ENCODE data around the gene KDM7A.
"Not testable (repeated sequence)": the region's sequence is repeated elsewhere in the genome, so short reads cannot be mapped to it uniquely, and the experiment has no call there.

KDM7A gene

DNA sequence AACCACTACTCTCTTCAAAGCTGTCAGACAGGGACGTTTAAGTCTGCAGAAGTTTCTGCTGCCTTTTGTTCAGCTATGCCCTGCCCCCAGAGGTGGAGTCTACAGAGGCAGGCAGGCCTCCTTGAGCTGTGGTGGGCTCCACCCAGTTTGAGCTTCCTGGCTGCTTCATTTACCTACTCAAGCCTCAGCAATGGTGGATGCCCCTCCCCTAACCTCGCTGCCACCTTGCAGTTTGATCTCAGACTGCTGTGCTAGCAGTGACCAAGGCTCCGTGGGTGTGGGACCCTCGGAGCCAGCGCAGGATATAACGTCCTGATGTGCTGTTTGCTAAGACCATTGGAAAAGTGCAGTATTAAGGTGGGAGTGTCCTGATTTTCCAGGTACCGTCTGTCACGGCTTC lies 68.0 kb downstream of the KDM7A start:
- H3K4me3 ChIP-seq (ENCODE audit: low read length); H3K9me3 ChIP-seq (ENCODE audit: control insufficient read depth, low read length); H3K36me3 ChIP-seq (ENCODE audit: control insufficient read depth, insufficient read depth, low read length); H3K27me3 ChIP-seq (ENCODE audit: control insufficient read depth, insufficient read depth, low read length); H3K9ac ChIP-seq (ENCODE audit: low read length); H3K4me1 ChIP-seq (ENCODE audit: control insufficient read depth, insufficient read depth, low read length): not testable (repeated sequence)

DNA sequence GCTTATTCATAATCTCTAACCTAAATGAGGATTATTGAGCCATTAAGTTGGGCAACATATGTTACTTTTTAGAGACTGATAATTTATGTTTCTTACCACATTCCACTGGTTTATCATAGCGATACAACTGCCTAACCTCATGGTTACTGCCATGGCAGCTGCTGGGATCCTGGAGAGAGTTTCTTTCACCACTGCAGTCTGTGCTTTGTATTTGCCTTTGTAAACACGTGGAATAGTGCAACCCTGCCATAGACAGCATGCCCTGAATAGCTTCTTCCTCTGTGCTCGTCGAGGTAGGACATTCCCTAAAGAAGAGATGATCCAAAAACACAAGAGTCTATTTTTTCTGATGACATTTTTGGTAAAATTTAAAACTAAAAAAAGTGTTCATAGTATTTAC lies 80.3 kb downstream of the KDM7A start:
- H3K9me3 ChIP-seq (ENCODE audit: control insufficient read depth, low read length): no peaks in the 10 kb centered on the region
- H3K27me3 ChIP-seq (ENCODE audit: control insufficient read depth, insufficient read depth, low read length): no peaks in the 10 kb centered on the region
- no peak overlapping the region for H3K9ac ChIP-seq (ENCODE audit: low read length)
- H3K4me1 ChIP-seq (ENCODE audit: control insufficient read depth, insufficient read depth, low read length): no peaks in the 10 kb centered on the region
- H3K36me3 ChIP-seq (ENCODE audit: control insufficient read depth, insufficient read depth, low read length): peaks cover 15% of the 10 kb centered on the region
- no peak overlapping the region for H3K4me3 ChIP-seq (ENCODE audit: low read length)

GRCh38 chr7:140093375-140093774 lies 83.4 kb downstream of the KDM7A start:
- no peaks in the 10 kb centered on the region for H3K27me3 ChIP-seq (ENCODE audit: control insufficient read depth, insufficient read depth, low read length)
- H3K9me3 ChIP-seq (ENCODE audit: control insufficient read depth, low read length): no peaks in the 10 kb centered on the region
- H3K9ac ChIP-seq (ENCODE audit: low read length): no peak overlapping the region
- peaks cover 16% of the 10 kb centered on the region for H3K36me3 ChIP-seq (ENCODE audit: control insufficient read depth, insufficient read depth, low read length)
- H3K4me3 ChIP-seq (ENCODE audit: low read length): no peak overlapping the region
- H3K4me1 ChIP-seq (ENCODE audit: control insufficient read depth, insufficient read depth, low read length): no peaks in the 10 kb centered on the region

DNA sequence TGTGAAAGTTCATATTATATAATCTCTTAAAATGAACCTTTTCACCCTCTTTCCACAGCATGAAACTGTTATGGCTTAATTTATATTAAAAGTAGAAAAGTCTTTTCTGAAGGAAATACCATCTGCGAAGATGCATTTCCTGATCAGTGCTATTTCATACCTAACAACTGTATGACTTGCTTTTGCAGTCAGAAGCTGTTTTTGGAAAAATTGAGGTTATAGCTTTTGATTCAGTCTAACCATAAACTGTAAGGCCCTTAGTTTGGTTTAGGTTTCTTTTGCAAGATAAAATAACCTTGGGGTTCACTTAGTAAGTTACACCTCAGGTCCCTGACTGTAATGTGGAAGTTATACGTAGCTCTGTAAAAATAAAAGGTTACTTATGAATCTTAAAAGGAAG lies 91.3 kb downstream of the KDM7A start:
- Histone ChIP-seq H3K9ac (ENCODE audit: low read length) (no peak overlapping the region), H3K9me3 (ENCODE audit: control insufficient read depth, low read length) (no peaks in the 10 kb centered on the region), H3K36me3 (ENCODE audit: control insufficient read depth, insufficient read depth, low read length) (no peaks in the 10 kb centered on the region), H3K27me3 (ENCODE audit: control insufficient read depth, insufficient read depth, low read length) (no peaks in the 10 kb centered on the region), H3K4me1 (ENCODE audit: control insufficient read depth, insufficient read depth, low read length) (peaks cover 4% of the 10 kb centered on the region), H3K4me3 (ENCODE audit: low read length) (no peak overlapping the region)

DNA sequence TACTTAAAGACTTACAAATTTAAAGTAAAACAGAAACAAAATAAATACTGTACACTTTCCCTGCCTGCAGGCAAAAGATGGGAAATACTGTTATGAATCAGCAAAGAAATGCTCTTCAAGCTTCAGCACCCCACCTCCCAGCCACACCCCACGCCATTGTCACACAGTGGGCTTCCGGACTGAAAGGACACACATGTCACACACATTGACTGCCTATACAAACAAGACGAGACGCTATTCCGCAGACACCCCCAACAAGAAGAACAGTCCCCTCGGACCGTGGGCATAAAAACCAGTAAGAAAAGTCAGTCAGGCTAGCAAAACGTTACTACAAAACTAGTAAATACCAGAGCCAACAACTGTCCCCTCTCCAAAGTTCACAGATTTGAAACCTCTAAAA lies 91.8 kb downstream of the KDM7A start:
- H3K4me1 ChIP-seq (ENCODE audit: control insufficient read depth, insufficient read depth, low read length): peaks cover 4% of the 10 kb centered on the region
- no peaks in the 10 kb centered on the region for H3K36me3 ChIP-seq (ENCODE audit: control insufficient read depth, insufficient read depth, low read length)
- no peak overlapping the region for H3K9ac ChIP-seq (ENCODE audit: low read length)
- no peak overlapping the region for H3K4me3 ChIP-seq (ENCODE audit: low read length)
- H3K27me3 ChIP-seq (ENCODE audit: control insufficient read depth, insufficient read depth, low read length): no peaks in the 10 kb centered on the region
- no peaks in the 10 kb centered on the region for H3K9me3 ChIP-seq (ENCODE audit: control insufficient read depth, low read length)

DNA sequence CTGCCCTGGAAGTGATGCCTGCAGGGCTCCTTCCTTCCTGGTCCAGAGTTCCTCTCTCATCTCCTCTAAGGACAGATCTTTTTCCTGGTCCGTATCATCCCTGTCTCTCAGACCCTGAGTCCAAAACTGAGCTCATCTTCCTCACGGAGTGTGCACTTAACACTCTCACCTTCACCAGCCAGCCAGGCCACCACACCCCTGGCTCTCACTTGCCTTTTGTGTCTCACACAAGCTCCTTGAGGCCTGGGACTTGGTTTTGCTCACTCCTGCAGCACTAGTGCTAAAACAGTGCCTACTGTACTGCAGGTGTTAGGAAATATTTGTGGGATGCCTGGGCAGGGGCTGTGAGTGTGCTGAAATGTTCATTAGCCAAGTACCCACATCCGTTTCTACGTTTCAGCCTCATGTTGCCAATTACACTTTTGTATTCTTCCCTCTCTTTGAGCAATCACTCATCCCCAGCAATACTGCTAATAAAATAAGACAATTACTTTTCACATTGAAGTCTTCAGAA lies 92.6 kb downstream of the KDM7A start:
- Histone ChIP-seq H3K27me3 (ENCODE audit: control insufficient read depth, insufficient read depth, low read length) (no peaks in the 10 kb centered on the region), H3K4me3 (ENCODE audit: low read length) (no peak overlapping the region), H3K4me1 (ENCODE audit: control insufficient read depth, insufficient read depth, low read length) (peaks cover 4% of the 10 kb centered on the region), H3K9ac (ENCODE audit: low read length) (no peak overlapping the region), H3K9me3 (ENCODE audit: control insufficient read depth, low read length) (no peaks in the 10 kb centered on the region), H3K36me3 (ENCODE audit: control insufficient read depth, insufficient read depth, low read length) (no peaks in the 10 kb centered on the region)

- H3K9me3 ChIP-seq (ENCODE audit: control insufficient read depth, low read length): no peaks in the 10 kb centered on the region
- peaks cover 4% of the 10 kb centered on the region for H3K4me1 ChIP-seq (ENCODE audit: control insufficient read depth, insufficient read depth, low read length)
- no peak overlapping the region for H3K9ac ChIP-seq (ENCODE audit: low read length)
- no peaks in the 10 kb centered on the region for H3K36me3 ChIP-seq (ENCODE audit: control insufficient read depth, insufficient read depth, low read length)
- H3K27me3 ChIP-seq (ENCODE audit: control insufficient read depth, insufficient read depth, low read length): no peaks in the 10 kb centered on the region
- H3K4me3 ChIP-seq (ENCODE audit: low read length): no peak overlapping the region
Measured at GRCh38 chr7:140082770-140083169, 94.0 kb downstream of the KDM7A start.

DNA sequence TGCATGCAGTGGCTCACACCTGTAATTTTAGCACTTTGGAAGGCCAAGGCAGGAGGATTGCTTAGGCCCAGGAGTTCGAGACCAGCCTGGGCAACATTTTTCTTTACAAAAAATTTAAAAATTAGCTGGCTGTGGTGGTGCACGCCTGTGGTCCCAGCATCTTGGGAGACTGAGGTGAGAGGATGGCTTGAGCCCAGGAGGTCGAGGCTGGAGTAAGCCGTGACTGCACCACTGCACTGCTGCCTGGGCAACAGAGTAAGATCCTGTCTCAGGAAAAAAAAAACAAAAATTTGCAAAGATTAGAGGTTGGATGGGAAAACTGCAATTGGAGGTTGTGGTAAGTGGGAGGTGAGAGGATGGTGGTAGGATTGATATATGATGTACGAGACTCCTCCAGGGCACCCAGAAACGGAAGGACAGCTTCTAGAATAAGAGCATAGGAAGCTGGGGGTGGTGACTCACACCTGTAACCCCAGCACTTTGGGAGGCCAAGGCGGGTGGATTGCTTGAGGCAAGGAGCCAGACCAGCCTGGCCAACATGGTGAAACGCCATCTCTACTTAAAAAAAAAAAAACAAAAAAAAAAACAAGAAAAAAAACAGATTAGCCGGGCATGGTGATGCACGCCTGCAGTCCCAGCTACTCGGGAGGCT lies 94.9 kb downstream of the KDM7A start:
- Histone ChIP-seq H3K4me1 (ENCODE audit: control insufficient read depth, insufficient read depth, low read length) (peaks cover 4% of the 10 kb centered on the region), H3K4me3 (ENCODE audit: low read length) (no peak overlapping the region), H3K36me3 (ENCODE audit: control insufficient read depth, insufficient read depth, low read length) (no peaks in the 10 kb centered on the region), H3K9ac (ENCODE audit: low read length) (no peak overlapping the region), H3K27me3 (ENCODE audit: control insufficient read depth, insufficient read depth, low read length) (no peaks in the 10 kb centered on the region), H3K9me3 (ENCODE audit: control insufficient read depth, low read length) (no peaks in the 10 kb centered on the region)

- Histone ChIP-seq H3K4me3 (ENCODE audit: low read length) (no peak overlapping the region), H3K4me1 (ENCODE audit: control insufficient read depth, insufficient read depth, low read length) (peaks cover 4% of the 10 kb centered on the region), H3K27me3 (ENCODE audit: control insufficient read depth, insufficient read depth, low read length) (no peaks in the 10 kb centered on the region), H3K36me3 (ENCODE audit: control insufficient read depth, insufficient read depth, low read length) (no peaks in the 10 kb centered on the region), H3K9ac (ENCODE audit: low read length) (no peak overlapping the region), H3K9me3 (ENCODE audit: control insufficient read depth, low read length) (no peaks in the 10 kb centered on the region)
Measured at GRCh38 chr7:140080919-140081318, 95.9 kb downstream of the KDM7A start.

DNA sequence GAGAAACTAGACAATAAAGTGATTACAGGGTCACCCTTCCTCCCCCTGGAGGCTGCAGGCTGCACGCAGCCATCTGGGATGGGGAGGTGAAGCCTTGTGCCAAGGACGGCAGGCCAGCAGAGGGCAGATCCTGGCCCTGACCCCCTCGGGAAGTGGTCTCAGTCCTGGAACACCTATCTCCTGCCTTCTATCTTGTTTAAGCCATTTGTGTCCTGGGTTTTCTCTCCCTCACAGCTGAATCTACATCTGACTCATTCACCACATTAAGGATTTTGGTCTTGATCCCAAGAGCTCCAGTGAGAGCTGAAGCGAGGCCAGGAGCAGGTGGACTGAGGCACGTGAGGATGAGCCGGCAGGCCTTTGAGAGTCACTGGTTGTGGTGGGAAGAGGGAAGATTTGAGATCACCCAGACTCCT lies 97.7 kb downstream of the KDM7A start:
- Histone ChIP-seq H3K4me1 (ENCODE audit: control insufficient read depth, insufficient read depth, low read length) (peaks cover 4% of the 10 kb centered on the region), H3K9me3 (ENCODE audit: control insufficient read depth, low read length) (no peaks in the 10 kb centered on the region), H3K36me3 (ENCODE audit: control insufficient read depth, insufficient read depth, low read length) (no peaks in the 10 kb centered on the region), H3K27me3 (ENCODE audit: control insufficient read depth, insufficient read depth, low read length) (no peaks in the 10 kb centered on the region), H3K4me3 (ENCODE audit: low read length) (no peak overlapping the region), H3K9ac (ENCODE audit: low read length) (no peak overlapping the region)

DNA sequence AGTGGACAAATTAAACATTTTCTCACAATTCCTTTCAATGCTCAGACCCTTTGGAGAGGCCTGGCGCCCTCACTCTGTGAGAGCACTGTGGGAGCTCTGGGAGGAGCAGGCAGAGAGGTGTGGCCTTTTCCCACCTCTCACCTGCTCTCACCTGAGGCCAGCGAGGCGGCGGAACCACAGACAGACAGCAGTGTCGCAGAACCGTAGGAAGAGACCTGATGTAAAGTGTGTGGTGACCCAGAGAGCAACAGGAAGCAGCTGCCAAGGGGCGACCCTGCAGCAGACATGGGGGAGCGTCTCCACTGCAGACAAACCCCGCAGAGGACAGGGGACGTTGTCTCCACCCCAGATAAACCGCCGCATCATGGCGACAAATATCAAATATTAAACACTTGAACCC lies 98.4 kb downstream of the KDM7A start:
- Histone ChIP-seq H3K9me3 (ENCODE audit: control insufficient read depth, low read length) (no peaks in the 10 kb centered on the region), H3K4me1 (ENCODE audit: control insufficient read depth, insufficient read depth, low read length) (peaks cover 4% of the 10 kb centered on the region), H3K27me3 (ENCODE audit: control insufficient read depth, insufficient read depth, low read length) (no peaks in the 10 kb centered on the region), H3K36me3 (ENCODE audit: control insufficient read depth, insufficient read depth, low read length) (no peaks in the 10 kb centered on the region), H3K4me3 (ENCODE audit: low read length) (no peak overlapping the region), H3K9ac (ENCODE audit: low read length) (no peak overlapping the region)

DNA sequence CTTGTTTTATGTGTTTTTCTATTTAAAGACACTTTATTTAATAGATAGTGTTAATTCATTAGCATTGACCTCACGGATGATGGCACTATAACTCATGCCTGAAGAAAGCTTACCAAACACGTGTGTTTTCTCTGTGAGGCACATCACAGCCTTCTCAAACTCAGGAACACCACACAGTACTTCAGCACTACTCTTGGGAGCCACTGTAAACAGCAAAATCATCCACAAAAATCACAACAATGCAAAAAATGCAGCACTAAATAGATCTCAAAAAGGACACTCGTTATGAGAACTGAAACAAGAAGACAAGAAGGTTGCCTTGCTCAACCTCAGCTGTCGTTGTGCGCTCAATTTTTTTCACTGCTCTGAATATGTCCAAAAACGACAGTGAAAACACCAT lies 102.0 kb downstream of the KDM7A start:
- Histone ChIP-seq H3K36me3 (ENCODE audit: control insufficient read depth, insufficient read depth, low read length) (no peaks in the 10 kb centered on the region), H3K4me3 (ENCODE audit: low read length) (no peak overlapping the region), H3K4me1 (ENCODE audit: control insufficient read depth, insufficient read depth, low read length) (no peaks in the 10 kb centered on the region), H3K9me3 (ENCODE audit: control insufficient read depth, low read length) (no peaks in the 10 kb centered on the region), H3K27me3 (ENCODE audit: control insufficient read depth, insufficient read depth, low read length) (no peaks in the 10 kb centered on the region), H3K9ac (ENCODE audit: low read length) (no peak overlapping the region)

DNA sequence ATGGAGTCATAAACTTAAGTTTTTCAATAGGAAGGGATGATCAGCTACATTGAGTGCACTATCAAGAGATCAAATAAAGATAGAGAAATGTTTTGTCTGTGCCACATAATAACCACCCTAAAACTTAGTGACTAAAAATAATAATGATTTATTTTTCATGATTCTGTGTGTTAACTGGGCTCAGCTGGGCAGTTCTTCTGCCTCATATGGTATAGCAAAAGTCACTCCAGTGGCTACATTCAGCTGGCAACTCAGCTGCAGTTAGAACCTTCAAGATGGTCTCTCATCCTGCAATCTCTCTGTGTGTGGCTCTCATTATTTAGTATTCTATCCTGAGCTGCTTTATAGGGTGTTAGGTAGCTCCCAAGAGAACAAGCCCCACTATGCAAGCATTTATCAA lies 106.2 kb downstream of the KDM7A start:
- H3K36me3 ChIP-seq (ENCODE audit: control insufficient read depth, insufficient read depth, low read length): no peaks in the 10 kb centered on the region
- no peak overlapping the region for H3K9ac ChIP-seq (ENCODE audit: low read length)
- no peaks in the 10 kb centered on the region for H3K4me1 ChIP-seq (ENCODE audit: control insufficient read depth, insufficient read depth, low read length)
- H3K27me3 ChIP-seq (ENCODE audit: control insufficient read depth, insufficient read depth, low read length): no peaks in the 10 kb centered on the region
- no peak overlapping the region for H3K4me3 ChIP-seq (ENCODE audit: low read length)
- no peaks in the 10 kb centered on the region for H3K9me3 ChIP-seq (ENCODE audit: control insufficient read depth, low read length)
